Measurements from ENCODE around the gene NPC1.
"Not testable (repeated sequence)": the region's sequence is repeated elsewhere in the genome, so short reads cannot be mapped to it uniquely, and the experiment has no call there.

NPC1 gene

GRCh38 chr18:23563377-23564043 is 22.8 kb downstream of the NPC1 start:
- H3K4me3 ChIP-seq (ENCODE audit: low read length): no peak overlapping the region
- no peak overlapping the region for H3K9ac ChIP-seq (ENCODE audit: low read depth, low read length)
- H3K27me3 ChIP-seq (ENCODE audit: insufficient read depth, low read length): no peaks in the 10 kb centered on the region
- H3K9me3 ChIP-seq (ENCODE audit: insufficient read depth, low read depth, low read length): no peaks in the 10 kb centered on the region
- 96% methylated on average over 2 of the region's 2 CpGs for WGBS
- peaks cover 87% of the 10 kb centered on the region for H3K36me3 ChIP-seq (ENCODE audit: insufficient read depth, low read length)
- no peaks in the 10 kb centered on the region for H3K4me1 ChIP-seq (ENCODE audit: insufficient read depth, low read length)
- no peak overlapping the region for H3K27ac ChIP-seq (ENCODE audit: low read depth, low read length)

- Histone ChIP-seq H3K27ac (ENCODE audit: low read depth, low read length) (no peak overlapping the region), H3K36me3 (ENCODE audit: insufficient read depth, low read length) (peaks cover 87% of the 10 kb centered on the region), H3K27me3 (ENCODE audit: insufficient read depth, low read length) (no peaks in the 10 kb centered on the region), H3K4me3 (ENCODE audit: low read length) (no peak overlapping the region), H3K9ac (ENCODE audit: low read depth, low read length) (no peak overlapping the region), H3K4me1 (ENCODE audit: insufficient read depth, low read length) (no peaks in the 10 kb centered on the region), H3K9me3 (ENCODE audit: insufficient read depth, low read depth, low read length) (no peaks in the 10 kb centered on the region)
- WGBS: 95% methylated on average over 4 of the region's 4 CpGs
Observed at GRCh38 chr18:23560186-23560585, 26.1 kb downstream of the NPC1 start.

- not testable (repeated sequence) for H3K9ac ChIP-seq (ENCODE audit: low read depth, low read length); H3K4me3 ChIP-seq (ENCODE audit: low read length); H3K4me1 ChIP-seq (ENCODE audit: insufficient read depth, low read length); H3K27ac ChIP-seq (ENCODE audit: low read depth, low read length); H3K9me3 ChIP-seq (ENCODE audit: insufficient read depth, low read depth, low read length); H3K27me3 ChIP-seq (ENCODE audit: insufficient read depth, low read length)
- WGBS: 94% methylated on average over 8 of the region's 8 CpGs
- H3K36me3 ChIP-seq (ENCODE audit: insufficient read depth, low read length): peaks cover 90% of the 10 kb centered on the region
Observed at GRCh38 chr18:23557511-23557910, 28.8 kb downstream of the NPC1 start.

- Histone ChIP-seq H3K27me3 (ENCODE audit: insufficient read depth, low read length) (no peaks in the 10 kb centered on the region), H3K36me3 (ENCODE audit: insufficient read depth, low read length) (peaks cover 94% of the 10 kb centered on the region), H3K4me1 (ENCODE audit: insufficient read depth, low read length) (no peaks in the 10 kb centered on the region), H3K9ac (ENCODE audit: low read depth, low read length) (no peak overlapping the region), H3K4me3 (ENCODE audit: low read length) (no peak overlapping the region), H3K9me3 (ENCODE audit: insufficient read depth, low read depth, low read length) (no peaks in the 10 kb centered on the region), H3K27ac (ENCODE audit: low read depth, low read length) (no peak overlapping the region)
- 92% methylated on average over 19 of the region's 19 CpGs for WGBS
Observed at GRCh38 chr18:23556145-23556780, 30.0 kb downstream of the NPC1 start.

- no peak overlapping the region for H3K9ac ChIP-seq (ENCODE audit: low read depth, low read length)
- H3K36me3 ChIP-seq (ENCODE audit: insufficient read depth, low read length): peaks cover 87% of the 10 kb centered on the region
- H3K27ac ChIP-seq (ENCODE audit: low read depth, low read length): no peak overlapping the region
- H3K4me3 ChIP-seq (ENCODE audit: low read length): no peak overlapping the region
- H3K27me3 ChIP-seq (ENCODE audit: insufficient read depth, low read length): no peaks in the 10 kb centered on the region
- H3K9me3 ChIP-seq (ENCODE audit: insufficient read depth, low read depth, low read length): no peaks in the 10 kb centered on the region
- 96% methylated on average over 6 of the region's 6 CpGs for WGBS
- H3K4me1 ChIP-seq (ENCODE audit: insufficient read depth, low read length): no peaks in the 10 kb centered on the region
Observed at GRCh38 chr18:23553887-23554286, 32.4 kb downstream of the NPC1 start.

GRCh38 chr18:23552505-23552904 is 33.8 kb downstream of the NPC1 start:
- Histone ChIP-seq H3K9me3 (ENCODE audit: insufficient read depth, low read depth, low read length) (no peaks in the 10 kb centered on the region), H3K27ac (ENCODE audit: low read depth, low read length) (no peak overlapping the region), H3K36me3 (ENCODE audit: insufficient read depth, low read length) (peaks cover 89% of the 10 kb centered on the region), H3K4me1 (ENCODE audit: insufficient read depth, low read length) (no peaks in the 10 kb centered on the region), H3K27me3 (ENCODE audit: insufficient read depth, low read length) (no peaks in the 10 kb centered on the region), H3K9ac (ENCODE audit: low read depth, low read length) (no peak overlapping the region), H3K4me3 (ENCODE audit: low read length) (no peak overlapping the region)
- WGBS: 87% methylated on average over 11 of the region's 11 CpGs

GRCh38 chr18:23551978-23552377 is 34.3 kb downstream of the NPC1 start:
- Histone ChIP-seq H3K27ac (ENCODE audit: low read depth, low read length) (no peak overlapping the region), H3K36me3 (ENCODE audit: insufficient read depth, low read length) (peaks cover 90% of the 10 kb centered on the region), H3K27me3 (ENCODE audit: insufficient read depth, low read length) (no peaks in the 10 kb centered on the region), H3K4me3 (ENCODE audit: low read length) (no peak overlapping the region), H3K4me1 (ENCODE audit: insufficient read depth, low read length) (no peaks in the 10 kb centered on the region), H3K9me3 (ENCODE audit: insufficient read depth, low read depth, low read length) (no peaks in the 10 kb centered on the region), H3K9ac (ENCODE audit: low read depth, low read length) (no peak overlapping the region)
- 31% methylated on average over 3 of the region's 3 CpGs for WGBS

GRCh38 chr18:23550898-23551297 is 35.4 kb downstream of the NPC1 start:
- H3K9ac ChIP-seq (ENCODE audit: low read depth, low read length): no peak overlapping the region
- H3K27ac ChIP-seq (ENCODE audit: low read depth, low read length): no peak overlapping the region
- no peaks in the 10 kb centered on the region for H3K9me3 ChIP-seq (ENCODE audit: insufficient read depth, low read depth, low read length)
- H3K4me1 ChIP-seq (ENCODE audit: insufficient read depth, low read length): no peaks in the 10 kb centered on the region
- H3K27me3 ChIP-seq (ENCODE audit: insufficient read depth, low read length): no peaks in the 10 kb centered on the region
- no peak overlapping the region for H3K4me3 ChIP-seq (ENCODE audit: low read length)
- H3K36me3 ChIP-seq (ENCODE audit: insufficient read depth, low read length): peaks cover 89% of the 10 kb centered on the region

GRCh38 chr18:23548719-23549118 is 37.6 kb downstream of the NPC1 start:
- no peak overlapping the region for H3K27ac ChIP-seq (ENCODE audit: low read depth, low read length)
- H3K36me3 ChIP-seq (ENCODE audit: insufficient read depth, low read length): peaks cover 90% of the 10 kb centered on the region
- WGBS: 95% methylated on average over 3 of the region's 3 CpGs

GRCh38 chr18:23548275-23548674 is 38.0 kb downstream of the NPC1 start:
- 92% methylated on average over 2 of the region's 2 CpGs for WGBS
- no peak overlapping the region for H3K9ac ChIP-seq (ENCODE audit: low read depth, low read length)
- no peak overlapping the region for H3K27ac ChIP-seq (ENCODE audit: low read depth, low read length)
- no peaks in the 10 kb centered on the region for H3K4me1 ChIP-seq (ENCODE audit: insufficient read depth, low read length)
- peaks cover 90% of the 10 kb centered on the region for H3K36me3 ChIP-seq (ENCODE audit: insufficient read depth, low read length)
- no peaks in the 10 kb centered on the region for H3K9me3 ChIP-seq (ENCODE audit: insufficient read depth, low read depth, low read length)
- no peaks in the 10 kb centered on the region for H3K27me3 ChIP-seq (ENCODE audit: insufficient read depth, low read length)
- no peak overlapping the region for H3K4me3 ChIP-seq (ENCODE audit: low read length)

More at GRCh38 chr18:23548719-23549118, 37.6 kb downstream of the NPC1 start:
- H3K27me3 ChIP-seq (ENCODE audit: insufficient read depth, low read length): no peaks in the 10 kb centered on the region
- H3K4me3 ChIP-seq (ENCODE audit: low read length): no peak overlapping the region
- H3K4me1 ChIP-seq (ENCODE audit: insufficient read depth, low read length): no peaks in the 10 kb centered on the region
- no peaks in the 10 kb centered on the region for H3K9me3 ChIP-seq (ENCODE audit: insufficient read depth, low read depth, low read length)
- no peak overlapping the region for H3K9ac ChIP-seq (ENCODE audit: low read depth, low read length)

GRCh38 chr18:23547846-23548245 is 38.5 kb downstream of the NPC1 start:
- Histone ChIP-seq H3K27ac (ENCODE audit: low read depth, low read length) (no peak overlapping the region), H3K36me3 (ENCODE audit: insufficient read depth, low read length) (peaks cover 89% of the 10 kb centered on the region), H3K4me1 (ENCODE audit: insufficient read depth, low read length) (no peaks in the 10 kb centered on the region), H3K4me3 (ENCODE audit: low read length) (no peak overlapping the region), H3K27me3 (ENCODE audit: insufficient read depth, low read length) (no peaks in the 10 kb centered on the region), H3K9ac (ENCODE audit: low read depth, low read length) (no peak overlapping the region), H3K9me3 (ENCODE audit: insufficient read depth, low read depth, low read length) (no peaks in the 10 kb centered on the region)
- 87% methylated on average over 3 of the region's 3 CpGs for WGBS

All from HUES64 (cell line).